WTC11 (cell line): ENCODE measurements around the gene PCDHGC5.

Experiments
- ATF1 ChIP-seq: sonication (generic); formaldehyde crosslinking; IDR thresholded peaks from 2 replicates; pipeline ENCODE4 v1.8.1; 2023; ENCODE audit warnings: mild to moderate bottlenecking, moderate library complexity, missing genetic modification reagents
- JUN ChIP-seq: sonication (generic); formaldehyde crosslinking; IDR thresholded peaks from 2 replicates; pipeline ENCODE4 v1.8.0; 2023; ENCODE audit warnings: mild to moderate bottlenecking, missing genetic modification reagents
- ZNF423 ChIP-seq: fragments of 250-450 bp; sonication (Bioruptor Pico); IDR thresholded peaks from 2 replicates; pipeline ENCODE4 v2.1.2; 2022; ENCODE audit warnings: mild to moderate bottlenecking, moderate library complexity
- TF ChIP-seq, protein P1 (sequence below): fragments of 200-600 bp; IDR thresholded peaks from 2 replicates; pipeline ENCODE4 v1.8.0; 2022; ENCODE audit warnings: antibody characterized with exemption
- TF ChIP-seq, protein P2 (sequence below): sonication (generic); formaldehyde crosslinking; IDR thresholded peaks from 2 replicates; pipeline ENCODE4 v1.8.0; 2023; ENCODE audit warnings: missing genetic modification reagents, mild to moderate bottlenecking, borderline replicate concordance

DNA sequence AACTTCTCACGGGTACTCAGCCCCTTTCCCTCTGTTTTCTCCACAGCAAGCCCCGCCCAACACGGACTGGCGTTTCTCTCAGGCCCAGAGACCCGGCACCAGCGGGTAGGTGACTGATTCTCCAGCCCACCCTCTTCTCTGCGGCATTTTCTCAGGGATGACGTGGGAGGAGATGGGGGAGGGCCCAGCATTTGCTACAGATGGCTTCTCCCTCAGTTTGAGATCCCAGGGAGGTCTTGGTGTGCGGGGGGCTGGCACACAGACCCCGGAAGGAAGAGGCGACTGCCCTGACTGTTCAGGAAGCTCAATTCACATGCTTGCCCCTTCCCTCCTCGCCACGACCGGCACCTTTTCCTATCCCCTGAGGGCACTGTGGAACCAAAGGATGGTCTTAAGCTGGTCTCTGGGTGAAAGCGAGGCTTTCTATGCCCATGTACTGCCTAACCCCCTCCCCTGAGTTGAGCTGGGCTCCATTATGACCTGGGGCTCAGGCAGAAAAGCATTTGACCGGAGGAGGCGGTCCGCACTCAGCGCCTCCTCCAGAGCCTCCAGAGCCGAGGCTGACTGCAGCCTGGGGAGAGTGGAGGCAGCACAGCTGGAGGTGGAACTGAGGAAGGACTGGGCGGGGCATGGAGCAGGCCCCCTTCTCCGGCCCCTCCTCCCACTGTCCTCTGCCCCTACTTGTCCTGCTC, 6.0 kb downstream of the PCDHGC5 start:
- TF ChIP-seq, protein P1, sequence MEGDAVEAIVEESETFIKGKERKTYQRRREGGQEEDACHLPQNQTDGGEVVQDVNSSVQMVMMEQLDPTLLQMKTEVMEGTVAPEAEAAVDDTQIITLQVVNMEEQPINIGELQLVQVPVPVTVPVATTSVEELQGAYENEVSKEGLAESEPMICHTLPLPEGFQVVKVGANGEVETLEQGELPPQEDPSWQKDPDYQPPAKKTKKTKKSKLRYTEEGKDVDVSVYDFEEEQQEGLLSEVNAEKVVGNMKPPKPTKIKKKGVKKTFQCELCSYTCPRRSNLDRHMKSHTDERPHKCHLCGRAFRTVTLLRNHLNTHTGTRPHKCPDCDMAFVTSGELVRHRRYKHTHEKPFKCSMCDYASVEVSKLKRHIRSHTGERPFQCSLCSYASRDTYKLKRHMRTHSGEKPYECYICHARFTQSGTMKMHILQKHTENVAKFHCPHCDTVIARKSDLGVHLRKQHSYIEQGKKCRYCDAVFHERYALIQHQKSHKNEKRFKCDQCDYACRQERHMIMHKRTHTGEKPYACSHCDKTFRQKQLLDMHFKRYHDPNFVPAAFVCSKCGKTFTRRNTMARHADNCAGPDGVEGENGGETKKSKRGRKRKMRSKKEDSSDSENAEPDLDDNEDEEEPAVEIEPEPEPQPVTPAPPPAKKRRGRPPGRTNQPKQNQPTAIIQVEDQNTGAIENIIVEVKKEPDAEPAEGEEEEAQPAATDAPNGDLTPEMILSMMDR, result no peak
- TF ChIP-seq ATF1 (CRISPR knock-in tag), result no peak
- TF ChIP-seq ZNF423 (CRISPR knock-in tag), result peak; percentile 67; the same call in 1 of the 2 replicates
- no peak for TF ChIP-seq JUN (CRISPR knock-in tag)
- TF ChIP-seq, protein P2, sequence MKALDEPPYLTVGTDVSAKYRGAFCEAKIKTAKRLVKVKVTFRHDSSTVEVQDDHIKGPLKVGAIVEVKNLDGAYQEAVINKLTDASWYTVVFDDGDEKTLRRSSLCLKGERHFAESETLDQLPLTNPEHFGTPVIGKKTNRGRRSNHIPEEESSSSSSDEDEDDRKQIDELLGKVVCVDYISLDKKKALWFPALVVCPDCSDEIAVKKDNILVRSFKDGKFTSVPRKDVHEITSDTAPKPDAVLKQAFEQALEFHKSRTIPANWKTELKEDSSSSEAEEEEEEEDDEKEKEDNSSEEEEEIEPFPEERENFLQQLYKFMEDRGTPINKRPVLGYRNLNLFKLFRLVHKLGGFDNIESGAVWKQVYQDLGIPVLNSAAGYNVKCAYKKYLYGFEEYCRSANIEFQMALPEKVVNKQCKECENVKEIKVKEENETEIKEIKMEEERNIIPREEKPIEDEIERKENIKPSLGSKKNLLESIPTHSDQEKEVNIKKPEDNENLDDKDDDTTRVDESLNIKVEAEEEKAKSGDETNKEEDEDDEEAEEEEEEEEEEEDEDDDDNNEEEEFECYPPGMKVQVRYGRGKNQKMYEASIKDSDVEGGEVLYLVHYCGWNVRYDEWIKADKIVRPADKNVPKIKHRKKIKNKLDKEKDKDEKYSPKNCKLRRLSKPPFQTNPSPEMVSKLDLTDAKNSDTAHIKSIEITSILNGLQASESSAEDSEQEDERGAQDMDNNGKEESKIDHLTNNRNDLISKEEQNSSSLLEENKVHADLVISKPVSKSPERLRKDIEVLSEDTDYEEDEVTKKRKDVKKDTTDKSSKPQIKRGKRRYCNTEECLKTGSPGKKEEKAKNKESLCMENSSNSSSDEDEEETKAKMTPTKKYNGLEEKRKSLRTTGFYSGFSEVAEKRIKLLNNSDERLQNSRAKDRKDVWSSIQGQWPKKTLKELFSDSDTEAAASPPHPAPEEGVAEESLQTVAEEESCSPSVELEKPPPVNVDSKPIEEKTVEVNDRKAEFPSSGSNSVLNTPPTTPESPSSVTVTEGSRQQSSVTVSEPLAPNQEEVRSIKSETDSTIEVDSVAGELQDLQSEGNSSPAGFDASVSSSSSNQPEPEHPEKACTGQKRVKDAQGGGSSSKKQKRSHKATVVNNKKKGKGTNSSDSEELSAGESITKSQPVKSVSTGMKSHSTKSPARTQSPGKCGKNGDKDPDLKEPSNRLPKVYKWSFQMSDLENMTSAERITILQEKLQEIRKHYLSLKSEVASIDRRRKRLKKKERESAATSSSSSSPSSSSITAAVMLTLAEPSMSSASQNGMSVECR (CRISPR knock-in tag), result no peak
